IPS-11a (cell line): ENCODE measurements around the gene MUC6.

Source experiments
- H3K4me3 ChIP-seq: one replicate; pipeline ENCODE4 v1.5.1; 2013; ENCODE audit warnings: low read depth, low read length, control low read depth

The MUC6 gene

GRCh38 chr11:1051356-1052132, 15.0 kb upstream of the MUC6 start:
- no peak overlapping the region for H3K4me3 ChIP-seq

- no peak overlapping the region for H3K4me3 ChIP-seq
These were observed 14.2 kb upstream of the MUC6 start for GRCh38 chr11:1050581-1051355.

- no peak overlapping the region for H3K4me3 ChIP-seq
These were observed 13.5 kb upstream of the MUC6 start for GRCh38 chr11:1049911-1050580.

GRCh38 chr11:1049431-1049891, 12.9 kb upstream of the MUC6 start:
- no peak overlapping the region for H3K4me3 ChIP-seq

- no peak overlapping the region for H3K4me3 ChIP-seq
These were observed 12.5 kb upstream of the MUC6 start for GRCh38 chr11:1049071-1049405.

- no peak overlapping the region for H3K4me3 ChIP-seq
These were observed 12.0 kb upstream of the MUC6 start for GRCh38 chr11:1048375-1049070.

- H3K4me3 ChIP-seq, result no peak overlapping the region
These were observed 11.2 kb upstream of the MUC6 start for GRCh38 chr11:1047595-1048156.

GRCh38 chr11:1044160-1044559, 7.6 kb upstream of the MUC6 start:
- no peak overlapping the region for H3K4me3 ChIP-seq

GRCh38 chr11:1043563-1044096, 7.1 kb upstream of the MUC6 start:
- no peak overlapping the region for H3K4me3 ChIP-seq

- no peak overlapping the region for H3K4me3 ChIP-seq
These were observed 6.4 kb upstream of the MUC6 start for GRCh38 chr11:1042626-1043562.

- no peak overlapping the region for H3K4me3 ChIP-seq
These were observed 5.6 kb upstream of the MUC6 start for GRCh38 chr11:1041936-1042608.

GRCh38 chr11:1041471-1041870, 5.0 kb upstream of the MUC6 start:
- no peak overlapping the region for H3K4me3 ChIP-seq

- H3K4me3 ChIP-seq, result no peak overlapping the region
These were observed 4.6 kb upstream of the MUC6 start for GRCh38 chr11:1041149-1041467.

GRCh38 chr11:1040428-1041148, 4.1 kb upstream of the MUC6 start:
- no peak overlapping the region for H3K4me3 ChIP-seq

GRCh38 chr11:1039481-1040427, 3.2 kb upstream of the MUC6 start:
- no peak overlapping the region for H3K4me3 ChIP-seq

GRCh38 chr11:1038921-1039320, 2.4 kb upstream of the MUC6 start:
- no peak overlapping the region for H3K4me3 ChIP-seq

- H3K4me3 ChIP-seq, result no peak overlapping the region
These were observed 1.8 kb upstream of the MUC6 start for GRCh38 chr11:1038361-1038760.
